Activated T-cell treated with anti-CD3 and anti-CD28 coated beads for 24 hours (primary cell): ENCODE measurements around the gene WFIKKN1.

ENCODE experiments used
- DNase-seq: peaks from one replicate; pipeline ENCODE4 v3.0.0-alpha.2; 2020; ENCODE audit warnings: low read depth

The WFIKKN1 gene

GRCh38 chr16:625117-625976, 5.4 kb upstream of the WFIKKN1 start:
- DNase-seq, result no peak

- DNase-seq, result no peak
These were observed 4.6 kb upstream of the WFIKKN1 start for GRCh38 chr16:625977-626765.

GRCh38 chr16:626787-627453, 3.9 kb upstream of the WFIKKN1 start:
- DNase-seq, result no peak

GRCh38 chr16:627454-628239, 3.1 kb upstream of the WFIKKN1 start:
- DNase-seq, result no peak

- DNase-seq, result no peak
These were observed 2.3 kb upstream of the WFIKKN1 start for GRCh38 chr16:628321-629061.

- DNase-seq, result no peak
These were observed 1.5 kb upstream of the WFIKKN1 start for GRCh38 chr16:629185-629832.

GRCh38 chr16:629833-630248, 944 bp upstream of the WFIKKN1 start:
- no peak for DNase-seq

GRCh38 chr16:630249-630814, 453 bp upstream of the WFIKKN1 start:
- DNase-seq, result no peak

GRCh38 chr16:631808-632358, 1.1 kb downstream of the WFIKKN1 start:
- DNase-seq, result no peak

GRCh38 chr16:632486-633335, 1.9 kb downstream of the WFIKKN1 start:
- DNase-seq, result no peak

- DNase-seq, result no peak
These were observed 2.7 kb downstream of the WFIKKN1 start for GRCh38 chr16:633336-634050.

GRCh38 chr16:634051-634670, 3.4 kb downstream of the WFIKKN1 start:
- no peak for DNase-seq

GRCh38 chr16:634996-635395, 4.2 kb downstream of the WFIKKN1 start:
- no peak for DNase-seq

- DNase-seq, result no peak
These were observed 4.9 kb downstream of the WFIKKN1 start for GRCh38 chr16:635573-636205.

GRCh38 chr16:636206-637080, 5.7 kb downstream of the WFIKKN1 start, which contains the start of gene METTL26:
Gene METTL26, minus strand, starts transcription at chr16:636305. Its CDS starts 15 bp downstream, at chr16:636290.
- peak; percentile 89 for DNase-seq
